Neural progenitor cell (in vitro differentiated cells): Measurements from ENCODE around the gene ELAVL4.

Experiments used
- CTCF ChIP-seq: fragments of 200-600 bp; sonication (generic); IDR thresholded peaks from 2 replicates; pipeline ENCODE4 v1.5.1; 2017; ENCODE audit warnings: antibody characterized with exemption, mild to moderate bottlenecking
- EZH2 ChIP-seq: fragments of 200-600 bp; sonication (generic); IDR thresholded peaks from 2 replicates; pipeline ENCODE4 v1.6.1; 2017; ENCODE audit warnings: antibody characterized with exemption, mild to moderate bottlenecking, moderate library complexity
- EZH2phosphoT487 ChIP-seq: fragments of 200-600 bp; sonication (generic); IDR thresholded peaks from 2 replicates; pipeline ENCODE4 v1.6.1; 2017; ENCODE audit warnings: antibody characterized with exemption

- TF ChIP-seq CTCF (no peak), EZH2 (no peak), EZH2phosphoT487 (no peak)
Observed at GRCh38 chr1:50228871-50229384, 120.2 kb downstream of the ELAVL4 start.
